Astrocyte (in vitro differentiated cells and primary cell): Measurements from ENCODE around the gene SLC16A12. TPM values are rescaled to one million over a fixed set of nuclear protein-coding genes. Genes with fewer than 3 reads are reported as not detected.

Experiments used
- DNase-seq: peaks from one replicate; pipeline ENCODE4 v3.0.0-alpha.2; 2010; ENCODE audit warnings: low read depth
- FAIRE-seq: peaks from 2 replicates; lab custom pipeline; 2011; peaks lifted over from hg19 to GRCh38; lab: Jason Lieb, UNC
- H2AFZ ChIP-seq: 2 replicates; pipeline ENCODE4 v1.6.0; 2012; ENCODE audit warnings: low read depth, low read length, inconsistent platforms
- H3K27ac ChIP-seq: 2 replicates; pipeline ENCODE4 v1.5.1; 2011; ENCODE audit warnings: low read depth, low read length, inconsistent platforms
- H3K27me3 ChIP-seq: 2 replicates; pipeline ENCODE4 v1.6.0; 2011; ENCODE audit warnings: low read length, inconsistent platforms; ENCODE audit not compliant: insufficient read depth
- H3K36me3 ChIP-seq: 2 replicates; pipeline ENCODE4 v1.5.1; 2011; ENCODE audit warnings: low read length, inconsistent platforms; ENCODE audit not compliant: insufficient read depth
- H3K4me1 ChIP-seq: 2 replicates; pipeline ENCODE4 v1.5.1; 2011; ENCODE audit warnings: low read length, inconsistent platforms; ENCODE audit not compliant: insufficient read depth
- H3K4me2 ChIP-seq: 2 replicates; pipeline ENCODE4 v1.6.0; 2012; ENCODE audit warnings: low read length, inconsistent platforms
- H3K4me3 ChIP-seq: 2 replicates; pipeline ENCODE4 v1.5.1; 2011; ENCODE audit warnings: low read depth, mild to moderate bottlenecking, low read length, inconsistent platforms; ENCODE audit not compliant: insufficient read depth
- H3K79me2 ChIP-seq: 2 replicates; pipeline ENCODE4 v1.6.0; 2012; ENCODE audit warnings: mild to moderate bottlenecking, low read length, inconsistent platforms; ENCODE audit not compliant: insufficient read depth
- H3K9ac ChIP-seq: 2 replicates; pipeline ENCODE4 v1.6.0; 2012; ENCODE audit warnings: mild to moderate bottlenecking, low read length, inconsistent platforms
- H3K9me3 ChIP-seq: 2 replicates; pipeline ENCODE4 v1.5.1; 2012; ENCODE audit warnings: low read depth, mild to moderate bottlenecking, low read length, inconsistent platforms; ENCODE audit not compliant: insufficient read depth
- H4K20me1 ChIP-seq: 2 replicates; pipeline ENCODE4 v1.6.0; 2012; ENCODE audit warnings: low read length, inconsistent platforms; ENCODE audit not compliant: insufficient read depth
- H3K27ac Mint-ChIP-seq: one replicate; pipeline ENCODE4 v1.8.0; 2021; ENCODE audit warnings: mild to moderate bottlenecking, mixed read lengths; ENCODE audit not compliant: unreplicated experiment
- H3K27me3 Mint-ChIP-seq: one replicate; pipeline ENCODE4 v1.8.0; 2021; ENCODE audit warnings: low read depth, mixed read lengths; ENCODE audit not compliant: unreplicated experiment
- H3K36me3 Mint-ChIP-seq: one replicate; pipeline ENCODE4 v1.8.0; 2021; ENCODE audit warnings: low read depth, mixed read lengths; ENCODE audit not compliant: unreplicated experiment
- H3K4me1 Mint-ChIP-seq: one replicate; pipeline ENCODE4 v1.8.0; 2021; ENCODE audit warnings: low read depth, mixed read lengths; ENCODE audit not compliant: unreplicated experiment
- H3K4me3 Mint-ChIP-seq: one replicate; pipeline ENCODE4 v1.8.0; 2021; ENCODE audit warnings: mild to moderate bottlenecking, moderate library complexity, mixed read lengths; ENCODE audit not compliant: unreplicated experiment
- H3K9me3 Mint-ChIP-seq: one replicate; pipeline ENCODE4 v1.8.0; 2021; ENCODE audit warnings: mild to moderate bottlenecking, mixed read lengths; ENCODE audit not compliant: unreplicated experiment
- EZH2 ChIP-seq: IDR thresholded peaks from 2 replicates; pipeline ENCODE4 v1.6.1; 2012; ENCODE audit warnings: mild to moderate bottlenecking, low read length, inconsistent platforms; ENCODE audit not compliant: insufficient read depth
- total RNA-seq: library from RNA; stranded (reverse); gene quantifications from 2 replicates; pipeline ENCODE4 v1.2.1, GENCODE V29; 2021
- TF ChIP-seq, protein P1 (sequence below): IDR thresholded peaks from 2 replicates; pipeline ENCODE4 v1.5.1; 2011; ENCODE audit warnings: low read depth, mild to moderate bottlenecking, inconsistent platforms, low read length, moderate library complexity; ENCODE audit not compliant: insufficient read depth

SLC16A12 gene
- total RNA-seq, 1 donor from 2014 or later, result 0.59 TPM

DNA sequence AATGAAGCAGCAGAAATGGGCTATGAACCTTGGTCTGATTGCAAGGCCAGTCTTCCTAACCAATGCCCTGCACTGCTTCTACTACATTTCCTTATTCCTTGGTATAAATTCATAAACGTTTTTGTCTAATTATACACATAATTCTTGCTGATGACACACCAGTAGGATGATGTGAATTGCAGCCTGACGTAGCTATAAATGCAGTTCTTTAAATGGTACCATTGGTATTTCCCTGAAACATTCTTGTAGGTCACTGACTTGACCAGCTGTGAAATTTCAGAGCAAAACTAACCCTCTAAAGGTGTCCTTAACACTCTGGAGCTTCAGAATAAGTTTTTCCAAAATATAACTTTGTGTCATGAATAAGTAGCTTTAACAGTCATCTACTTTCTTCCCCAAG is 70.2 kb downstream of the SLC16A12 start:
- Histone ChIP-seq H3K27ac (no peak overlapping the region), H2AFZ (no peak overlapping the region), H3K9me3 (no peaks in the 10 kb centered on the region), H3K4me2 (no peak overlapping the region), H3K4me3 (no peak overlapping the region), H3K27me3 (no peaks in the 10 kb centered on the region), H3K79me2 (no peaks in the 10 kb centered on the region), H3K9ac (no peak overlapping the region), H4K20me1 (no peaks in the 10 kb centered on the region), H3K4me1 (no peaks in the 10 kb centered on the region), H3K36me3 (no peaks in the 10 kb centered on the region)
- Mint-ChIP-seq H3K27me3 (no peaks in the 10 kb centered on the region), H3K4me3 (no peak overlapping the region), H3K36me3 (no peaks in the 10 kb centered on the region), H3K27ac (no peak overlapping the region), H3K9me3 (no peaks in the 10 kb centered on the region), H3K4me1 (peaks cover 12% of the 10 kb centered on the region)
- DNase-seq (no peak), FAIRE-seq (peak; percentile 26)
- TF ChIP-seq, protein P1, sequence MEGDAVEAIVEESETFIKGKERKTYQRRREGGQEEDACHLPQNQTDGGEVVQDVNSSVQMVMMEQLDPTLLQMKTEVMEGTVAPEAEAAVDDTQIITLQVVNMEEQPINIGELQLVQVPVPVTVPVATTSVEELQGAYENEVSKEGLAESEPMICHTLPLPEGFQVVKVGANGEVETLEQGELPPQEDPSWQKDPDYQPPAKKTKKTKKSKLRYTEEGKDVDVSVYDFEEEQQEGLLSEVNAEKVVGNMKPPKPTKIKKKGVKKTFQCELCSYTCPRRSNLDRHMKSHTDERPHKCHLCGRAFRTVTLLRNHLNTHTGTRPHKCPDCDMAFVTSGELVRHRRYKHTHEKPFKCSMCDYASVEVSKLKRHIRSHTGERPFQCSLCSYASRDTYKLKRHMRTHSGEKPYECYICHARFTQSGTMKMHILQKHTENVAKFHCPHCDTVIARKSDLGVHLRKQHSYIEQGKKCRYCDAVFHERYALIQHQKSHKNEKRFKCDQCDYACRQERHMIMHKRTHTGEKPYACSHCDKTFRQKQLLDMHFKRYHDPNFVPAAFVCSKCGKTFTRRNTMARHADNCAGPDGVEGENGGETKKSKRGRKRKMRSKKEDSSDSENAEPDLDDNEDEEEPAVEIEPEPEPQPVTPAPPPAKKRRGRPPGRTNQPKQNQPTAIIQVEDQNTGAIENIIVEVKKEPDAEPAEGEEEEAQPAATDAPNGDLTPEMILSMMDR, result no peak
- no peak for TF ChIP-seq EZH2

DNA sequence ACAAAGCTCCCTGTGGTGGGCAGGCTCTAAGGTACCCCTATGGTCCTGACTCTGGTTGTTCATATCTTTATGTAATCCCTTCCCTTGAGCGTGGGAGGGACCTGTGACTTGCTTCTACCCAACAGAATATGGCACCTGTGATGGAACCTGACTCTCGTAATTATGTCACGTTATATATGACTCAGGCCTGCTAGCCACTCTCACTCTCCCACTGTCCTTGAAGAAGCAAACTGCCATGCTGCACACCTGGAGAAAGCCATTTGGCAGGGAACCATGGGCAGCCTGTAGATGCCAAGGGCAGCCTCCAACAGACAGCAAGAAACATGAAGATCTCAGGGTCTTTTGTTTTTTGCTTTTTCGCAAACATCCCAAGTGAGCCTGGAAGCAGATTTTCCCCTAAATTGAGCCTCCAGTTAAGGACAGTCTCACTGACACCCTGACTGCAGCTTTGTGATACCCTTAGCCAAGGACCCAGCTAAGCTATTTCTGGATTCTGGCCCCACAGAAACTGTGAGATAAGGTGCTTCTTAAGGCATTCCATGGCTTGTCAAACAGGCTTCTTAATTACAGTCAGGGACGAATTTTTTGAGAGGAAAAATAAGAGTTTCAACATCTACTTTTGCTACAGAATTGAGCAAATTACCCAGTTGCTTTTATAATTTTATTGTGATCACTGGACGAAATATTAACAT is 71.4 kb downstream of the SLC16A12 start:
- Mint-ChIP-seq H3K27ac (no peak overlapping the region), H3K4me3 (no peak overlapping the region), H3K27me3 (no peaks in the 10 kb centered on the region), H3K4me1 (peaks cover 12% of the 10 kb centered on the region), H3K36me3 (no peaks in the 10 kb centered on the region), H3K9me3 (no peaks in the 10 kb centered on the region)
- no peak overlapping the region for H3K9ac ChIP-seq
- H3K4me2 ChIP-seq, result no peak overlapping the region
- no peak overlapping the region for H3K4me3 ChIP-seq
- FAIRE-seq, result no peak
- no peak for DNase-seq
- no peaks in the 10 kb centered on the region for H3K9me3 ChIP-seq
- no peak overlapping the region for H2AFZ ChIP-seq
- no peaks in the 10 kb centered on the region for H4K20me1 ChIP-seq
- H3K27ac ChIP-seq, result no peak overlapping the region
- H3K27me3 ChIP-seq, result no peaks in the 10 kb centered on the region
- no peaks in the 10 kb centered on the region for H3K36me3 ChIP-seq
- H3K79me2 ChIP-seq, result no peaks in the 10 kb centered on the region
- TF ChIP-seq, protein P1, result no peak
- no peak for TF ChIP-seq EZH2
- peaks cover 1% of the 10 kb centered on the region for H3K4me1 ChIP-seq

DNA sequence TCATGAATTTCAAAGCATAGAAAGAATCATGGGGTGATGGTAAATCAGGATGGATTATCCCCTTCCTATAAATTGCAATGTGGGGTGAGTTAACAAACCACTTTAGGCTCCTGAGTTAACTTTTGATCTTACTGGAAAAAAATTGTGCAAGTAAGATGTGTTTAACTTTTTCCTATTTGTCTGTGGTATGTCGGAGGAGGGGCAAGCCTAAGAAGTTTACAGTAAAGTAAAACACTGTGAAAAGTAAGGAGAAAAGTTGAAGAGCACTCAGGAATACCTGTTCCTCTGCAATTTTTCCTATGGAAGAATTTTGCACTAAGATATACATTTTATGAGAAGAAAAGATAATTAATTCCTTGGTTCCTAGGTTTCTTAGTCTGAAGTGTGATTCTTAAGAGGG is 76.6 kb downstream of the SLC16A12 start:
- H3K4me1 ChIP-seq, result peaks cover 9% of the 10 kb centered on the region
- Mint-ChIP-seq H3K9me3 (peaks cover 2% of the 10 kb centered on the region), H3K27ac (peak overlapping the region; percentile 58), H3K4me3 (no peak overlapping the region), H3K4me1 (peaks cover 13% of the 10 kb centered on the region), H3K27me3 (no peaks in the 10 kb centered on the region), H3K36me3 (no peaks in the 10 kb centered on the region)
- peak overlapping the region; percentile 75 for H3K4me2 ChIP-seq
- peak overlapping the region; percentile 14 for H3K4me3 ChIP-seq
- no peak overlapping the region for H3K9ac ChIP-seq
- H3K9me3 ChIP-seq, result no peaks in the 10 kb centered on the region
- no peaks in the 10 kb centered on the region for H3K27me3 ChIP-seq
- no peak for FAIRE-seq
- H3K27ac ChIP-seq, result peak overlapping the region; percentile 10
- DNase-seq, result peak; percentile 36
- TF ChIP-seq, protein P1, result no peak
- TF ChIP-seq EZH2, result no peak
- no peaks in the 10 kb centered on the region for H3K36me3 ChIP-seq
- no peaks in the 10 kb centered on the region for H3K79me2 ChIP-seq
- no peak overlapping the region for H2AFZ ChIP-seq
- no peaks in the 10 kb centered on the region for H4K20me1 ChIP-seq
